ENCODE results near the gene LMO7. TPM values are rescaled to one million over a fixed set of nuclear protein-coding genes. Genes with fewer than 3 reads are reported as not detected.

The LMO7 gene
- total RNA-seq, 1 experiment from 2014 or later, result 18.5 TPM

DNA sequence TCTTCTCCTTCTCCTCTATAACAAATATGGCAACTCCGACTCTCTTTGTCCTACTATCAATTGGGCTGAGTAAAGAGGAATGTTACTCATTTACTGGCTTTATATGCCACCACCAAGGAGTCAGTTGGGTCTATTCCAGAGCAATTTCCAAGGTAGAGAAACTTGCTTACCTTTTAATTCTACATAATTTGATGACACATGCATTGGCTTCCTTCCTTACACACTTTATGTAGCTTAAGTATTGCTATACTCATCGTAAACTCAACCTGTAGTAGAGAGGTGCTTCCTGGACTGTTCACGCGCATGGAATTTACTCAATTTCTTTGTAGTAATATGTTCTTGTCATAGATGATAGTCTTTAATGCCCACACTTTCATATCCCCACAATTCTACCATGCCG, 160.7 kb downstream of the LMO7 start (continued):
- TF ChIP-seq, protein P1, sequence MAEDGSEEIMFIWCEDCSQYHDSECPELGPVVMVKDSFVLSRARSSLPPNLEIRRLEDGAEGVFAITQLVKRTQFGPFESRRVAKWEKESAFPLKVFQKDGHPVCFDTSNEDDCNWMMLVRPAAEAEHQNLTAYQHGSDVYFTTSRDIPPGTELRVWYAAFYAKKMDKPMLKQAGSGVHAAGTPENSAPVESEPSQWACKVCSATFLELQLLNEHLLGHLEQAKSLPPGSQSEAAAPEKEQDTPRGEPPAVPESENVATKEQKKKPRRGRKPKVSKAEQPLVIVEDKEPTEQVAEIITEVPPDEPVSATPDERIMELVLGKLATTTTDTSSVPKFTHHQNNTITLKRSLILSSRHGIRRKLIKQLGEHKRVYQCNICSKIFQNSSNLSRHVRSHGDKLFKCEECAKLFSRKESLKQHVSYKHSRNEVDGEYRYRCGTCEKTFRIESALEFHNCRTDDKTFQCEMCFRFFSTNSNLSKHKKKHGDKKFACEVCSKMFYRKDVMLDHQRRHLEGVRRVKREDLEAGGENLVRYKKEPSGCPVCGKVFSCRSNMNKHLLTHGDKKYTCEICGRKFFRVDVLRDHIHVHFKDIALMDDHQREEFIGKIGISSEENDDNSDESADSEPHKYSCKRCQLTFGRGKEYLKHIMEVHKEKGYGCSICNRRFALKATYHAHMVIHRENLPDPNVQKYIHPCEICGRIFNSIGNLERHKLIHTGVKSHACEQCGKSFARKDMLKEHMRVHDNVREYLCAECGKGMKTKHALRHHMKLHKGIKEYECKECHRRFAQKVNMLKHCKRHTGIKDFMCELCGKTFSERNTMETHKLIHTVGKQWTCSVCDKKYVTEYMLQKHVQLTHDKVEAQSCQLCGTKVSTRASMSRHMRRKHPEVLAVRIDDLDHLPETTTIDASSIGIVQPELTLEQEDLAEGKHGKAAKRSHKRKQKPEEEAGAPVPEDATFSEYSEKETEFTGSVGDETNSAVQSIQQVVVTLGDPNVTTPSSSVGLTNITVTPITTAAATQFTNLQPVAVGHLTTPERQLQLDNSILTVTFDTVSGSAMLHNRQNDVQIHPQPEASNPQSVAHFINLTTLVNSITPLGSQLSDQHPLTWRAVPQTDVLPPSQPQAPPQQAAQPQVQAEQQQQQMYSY (CRISPR knock-in tag; IDR thresholded peaks at IDR 0.05), result no peak
- TF ChIP-seq, protein P2, sequence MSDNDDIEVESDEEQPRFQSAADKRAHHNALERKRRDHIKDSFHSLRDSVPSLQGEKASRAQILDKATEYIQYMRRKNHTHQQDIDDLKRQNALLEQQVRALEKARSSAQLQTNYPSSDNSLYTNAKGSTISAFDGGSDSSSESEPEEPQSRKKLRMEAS (CRISPR knock-in tag; IDR thresholded peaks at IDR 0.05), result no peak
- no peak for TF ChIP-seq NR3C1 (CRISPR knock-in tag; conservative IDR thresholded peaks at IDR 0.05; ENCODE audit: low read depth)
- no peak for TF ChIP-seq ZNF232 (CRISPR knock-in tag; IDR thresholded peaks at IDR 0.05)
- no peak for TF ChIP-seq RORB (CRISPR knock-in tag; IDR thresholded peaks at IDR 0.05)
- TF ChIP-seq ZNF121 (CRISPR knock-in tag; IDR thresholded peaks at IDR 0.05), result no peak
- TF ChIP-seq MXD4 (CRISPR knock-in tag; IDR thresholded peaks at IDR 0.05; ENCODE audit: borderline replicate concordance), result no peak
- TF ChIP-seq GTF2I (CRISPR knock-in tag; conservative IDR thresholded peaks at IDR 0.05), result no peak
- TF ChIP-seq JAZF1 (CRISPR knock-in tag; IDR thresholded peaks at IDR 0.05), result no peak

DNA sequence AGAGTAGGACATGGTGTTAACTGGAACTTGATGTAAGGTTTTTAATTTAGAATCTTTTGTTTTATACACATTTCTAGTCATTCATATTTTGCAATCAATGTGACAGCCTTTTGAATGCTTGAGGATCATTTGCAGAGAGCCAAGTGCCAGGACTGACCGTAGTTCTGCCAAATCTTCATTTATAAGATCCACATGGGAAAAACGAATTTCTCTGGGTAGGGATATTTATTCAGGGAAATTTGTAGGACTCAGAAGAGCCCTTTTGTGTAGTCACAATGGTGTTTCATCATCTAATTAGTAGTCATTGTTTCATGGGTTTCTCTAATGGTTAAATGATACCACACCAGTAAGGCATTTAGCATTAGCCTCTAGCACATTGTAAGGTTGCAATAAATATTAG, 161.1 kb downstream of the LMO7 start:
- H3K4me3 Mint-ChIP-seq, result no peak overlapping the region
- peaks cover 5% of the 10 kb centered on the region for H3K9me3 Mint-ChIP-seq
- peaks cover 63% of the 10 kb centered on the region for H3K4me1 Mint-ChIP-seq
- ChIA-PET CTCF (no interaction called here), POLR2A (no interaction called here)
- H3K27me3 Mint-ChIP-seq (ENCODE audit: low read depth), result no peaks in the 10 kb centered on the region
- ATAC-seq, result no peak
- no peak for DNase-seq (ENCODE audit: low spot score)
- no peaks in the 10 kb centered on the region; the same call in 1 of the 2 replicates for H3K36me3 Mint-ChIP-seq
- H3K27ac Mint-ChIP-seq, result peak overlapping the region; percentile 67
- no peak for TF ChIP-seq KAT7 (CRISPR knock-in tag; IDR thresholded peaks at IDR 0.05; ENCODE audit: borderline replicate concordance)
- TF ChIP-seq, protein P3, sequence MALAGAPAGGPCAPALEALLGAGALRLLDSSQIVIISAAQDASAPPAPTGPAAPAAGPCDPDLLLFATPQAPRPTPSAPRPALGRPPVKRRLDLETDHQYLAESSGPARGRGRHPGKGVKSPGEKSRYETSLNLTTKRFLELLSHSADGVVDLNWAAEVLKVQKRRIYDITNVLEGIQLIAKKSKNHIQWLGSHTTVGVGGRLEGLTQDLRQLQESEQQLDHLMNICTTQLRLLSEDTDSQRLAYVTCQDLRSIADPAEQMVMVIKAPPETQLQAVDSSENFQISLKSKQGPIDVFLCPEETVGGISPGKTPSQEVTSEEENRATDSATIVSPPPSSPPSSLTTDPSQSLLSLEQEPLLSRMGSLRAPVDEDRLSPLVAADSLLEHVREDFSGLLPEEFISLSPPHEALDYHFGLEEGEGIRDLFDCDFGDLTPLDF (CRISPR knock-in tag; IDR thresholded peaks at IDR 0.05), result no peak
- TF ChIP-seq JUN (CRISPR knock-in tag; IDR thresholded peaks at IDR 0.05), result no peak
- TF ChIP-seq, protein P4, sequence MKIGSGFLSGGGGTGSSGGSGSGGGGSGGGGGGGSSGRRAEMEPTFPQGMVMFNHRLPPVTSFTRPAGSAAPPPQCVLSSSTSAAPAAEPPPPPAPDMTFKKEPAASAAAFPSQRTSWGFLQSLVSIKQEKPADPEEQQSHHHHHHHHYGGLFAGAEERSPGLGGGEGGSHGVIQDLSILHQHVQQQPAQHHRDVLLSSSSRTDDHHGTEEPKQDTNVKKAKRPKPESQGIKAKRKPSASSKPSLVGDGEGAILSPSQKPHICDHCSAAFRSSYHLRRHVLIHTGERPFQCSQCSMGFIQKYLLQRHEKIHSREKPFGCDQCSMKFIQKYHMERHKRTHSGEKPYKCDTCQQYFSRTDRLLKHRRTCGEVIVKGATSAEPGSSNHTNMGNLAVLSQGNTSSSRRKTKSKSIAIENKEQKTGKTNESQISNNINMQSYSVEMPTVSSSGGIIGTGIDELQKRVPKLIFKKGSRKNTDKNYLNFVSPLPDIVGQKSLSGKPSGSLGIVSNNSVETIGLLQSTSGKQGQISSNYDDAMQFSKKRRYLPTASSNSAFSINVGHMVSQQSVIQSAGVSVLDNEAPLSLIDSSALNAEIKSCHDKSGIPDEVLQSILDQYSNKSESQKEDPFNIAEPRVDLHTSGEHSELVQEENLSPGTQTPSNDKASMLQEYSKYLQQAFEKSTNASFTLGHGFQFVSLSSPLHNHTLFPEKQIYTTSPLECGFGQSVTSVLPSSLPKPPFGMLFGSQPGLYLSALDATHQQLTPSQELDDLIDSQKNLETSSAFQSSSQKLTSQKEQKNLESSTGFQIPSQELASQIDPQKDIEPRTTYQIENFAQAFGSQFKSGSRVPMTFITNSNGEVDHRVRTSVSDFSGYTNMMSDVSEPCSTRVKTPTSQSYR (CRISPR knock-in tag; IDR thresholded peaks at IDR 0.05), result no peak
- no peak for TF ChIP-seq MYBL2 (CRISPR knock-in tag; IDR thresholded peaks at IDR 0.05)
- no peak for TF ChIP-seq CBFB (CRISPR knock-in tag; IDR thresholded peaks at IDR 0.05; ENCODE audit: low read depth)
- TF ChIP-seq RELA (CRISPR knock-in tag; IDR thresholded peaks at IDR 0.05; ENCODE audit: borderline replicate concordance), result no peak
- no peak for TF ChIP-seq ZNF671 (CRISPR knock-in tag; IDR thresholded peaks at IDR 0.05)
- no peak for TF ChIP-seq ELF4 (CRISPR knock-in tag; IDR thresholded peaks at IDR 0.05; ENCODE audit: low read depth)
- TF ChIP-seq GABPB1 (CRISPR knock-in tag; IDR thresholded peaks at IDR 0.05), result no peak
- TF ChIP-seq NFATC4 (CRISPR knock-in tag; IDR thresholded peaks at IDR 0.05), result no peak
- TF ChIP-seq, protein P1 (CRISPR knock-in tag; IDR thresholded peaks at IDR 0.05), result no peak
- TF ChIP-seq SMAD3 (CRISPR knock-in tag; IDR thresholded peaks at IDR 0.05; ENCODE audit: borderline replicate concordance), result no peak
- no peak for TF ChIP-seq FOXJ3 (CRISPR knock-in tag; IDR thresholded peaks at IDR 0.05; ENCODE audit: borderline replicate concordance)
- TF ChIP-seq, protein P5, sequence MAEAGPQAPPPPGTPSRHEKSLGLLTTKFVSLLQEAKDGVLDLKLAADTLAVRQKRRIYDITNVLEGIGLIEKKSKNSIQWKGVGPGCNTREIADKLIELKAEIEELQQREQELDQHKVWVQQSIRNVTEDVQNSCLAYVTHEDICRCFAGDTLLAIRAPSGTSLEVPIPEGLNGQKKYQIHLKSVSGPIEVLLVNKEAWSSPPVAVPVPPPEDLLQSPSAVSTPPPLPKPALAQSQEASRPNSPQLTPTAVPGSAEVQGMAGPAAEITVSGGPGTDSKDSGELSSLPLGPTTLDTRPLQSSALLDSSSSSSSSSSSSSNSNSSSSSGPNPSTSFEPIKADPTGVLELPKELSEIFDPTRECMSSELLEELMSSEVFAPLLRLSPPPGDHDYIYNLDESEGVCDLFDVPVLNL (CRISPR knock-in tag; IDR thresholded peaks at IDR 0.05; ENCODE audit: borderline replicate concordance, low read depth), result no peak

Measured in WTC11 (cell line).